Erythroblast (primary cell): Measurements from ENCODE around the gene MTARC1.

Experiments used
- GATA1 ChIP-seq: IDR thresholded peaks from 2 replicates; pipeline ENCODE4 v1.6.1; 2011; ENCODE audit warnings: low read depth, mild to moderate bottlenecking, control low read depth, low read length, moderate library complexity
- POLR2A ChIP-seq: IDR thresholded peaks from 2 replicates; pipeline ENCODE4 v1.6.1; 2011; ENCODE audit warnings: mild to moderate bottlenecking, low read length

- TF ChIP-seq POLR2A, result no peak
- no peak for TF ChIP-seq GATA1
These were observed 13.5 kb downstream of the MTARC1 start for GRCh38 chr1:220800262-220800661.
